Heart left ventricle (tissue), 16 donors: ENCODE measurements around the gene SV2B. TPM values are rescaled to one million over a fixed set of nuclear protein-coding genes. Genes with fewer than 3 reads are reported as not detected.

Source experiments
- ATAC-seq, 4 donors: fragments of 200-7000 bp; cut with Tn5 transposase; one replicate each; pipeline ENCODE4 v1.9.1; 2020 to 2022; ENCODE audit warnings: moderate library complexity in 4 of 4, mild to moderate bottlenecking in 3 of 4, moderate number of reproducible peaks in 1 of 4
- DNase-seq, 5 donors: peaks; one replicate each; pipeline ENCODE4 v3.0.0-alpha.2; 2020
- H3K27ac ChIP-seq, 12 donors: fragments of 200-600 bp; sonication (generic) in 4 of 12; one replicate each; pipeline versions ENCODE4 v1.5.0 to v1.8.0; 2016 to 2022; ENCODE audit warnings: mild to moderate bottlenecking in 2 of 12
- H3K27me3 ChIP-seq, 9 donors: fragments of 200-600 bp; sonication (generic) in 2 of 9; one replicate each; pipeline versions ENCODE4 v1.5.1 to v1.8.0; 2016 to 2022; ENCODE audit warnings: mild to moderate bottlenecking in 3 of 9
- H3K36me3 ChIP-seq, 9 donors: fragments of 200-600 bp; sonication (generic) in 2 of 9; one replicate each; pipeline versions ENCODE4 v1.5.0 to v1.8.0; 2018 to 2022; ENCODE audit warnings: mild to moderate bottlenecking in 2 of 9
- H3K4me1 ChIP-seq, 12 donors: fragments of 200-600 bp; sonication (generic) in 4 of 12; one replicate each; pipeline versions ENCODE4 v1.5.0 to v1.8.0; 2016 to 2022; ENCODE audit warnings: mild to moderate bottlenecking in 3 of 12
- H3K4me3 ChIP-seq, 12 donors: fragments of 200-600 bp; sonication (generic) in 4 of 12; one replicate each; pipeline versions ENCODE4 v1.5.0 to v1.8.0; 2017 to 2022; ENCODE audit warnings: mild to moderate bottlenecking in 9 of 12, moderate library complexity in 4 of 12
- H3K9me3 ChIP-seq, 12 donors: fragments of 200-600 bp; sonication (generic) in 4 of 12; one replicate each; pipeline versions ENCODE4 v1.5.0 to v1.8.0; 2016 to 2022; ENCODE audit warnings: mild to moderate bottlenecking in 1 of 12
- POLR2A ChIP-seq, 2 donors: fragments of 450-650 bp; IDR thresholded peaks; one replicate each; pipeline ENCODE4 v1.6.1; 2017; ENCODE audit warnings: antibody characterized with exemption in 2 of 2, mild to moderate bottlenecking in 2 of 2, moderate library complexity in 2 of 2
- WGBS, 4 donors: extraction: QIAGEN DNeasy Blood & Tissue Kit in 2 of 4; methylation state at CpG; one replicate each; pipeline versions ENCODE4 v1.1.5 to v1.1.7; 2013 to 2018; 5-methylcytosine and 5-hydroxymethylcytosine counted together
- intact Hi-C, 10 donors: fragments of 100-400 bp; cut with DNase I; formaldehyde crosslinking; loops; one replicate each; pipeline versions ENCODE4 v1.11.1 to v1.14.2; 2022
- polyA plus RNA-seq, 2 donors: library from polyadenylated mRNA; stranded (reverse); fragments of 200-250 nt; gene quantifications; one replicate each; pipeline ENCODE4 v1.2.3, GENCODE V29; 2013
- total RNA-seq, 9 donors: library from RNA; depleted of rRNA in 2 of 9; stranded (reverse); fragments of >200 nt in 2 of 9; fragmentation: NEBNext Ultra II Directional in 3 of 9; extraction: Animal tissue kit (Norgen Biotek cat#: 25700) in 3 of 9; gene quantifications; one replicate each; pipeline versions ENCODE4 v1.1.0 to v1.2.4, GENCODE V29; 2016 to 2023
- TF ChIP-seq, protein P1 (sequence below), 12 donors: fragments of 200-600 bp; sonication (generic) in 4 of 12; IDR thresholded peaks; one replicate each; pipeline versions ENCODE4 v1.5.0 to v1.8.0; 2018 to 2022; ENCODE audit warnings: antibody characterized with exemption in 12 of 12, mild to moderate bottlenecking in 5 of 12
- donor health status: ischemic (EF 13 %, LVEDD 7.1; RV severe dilation, severe dysfunction).
- donor health status: healthy with polysubstance abuse.
- donor health status: DM: no; HTN: yes; CAD: no.
- donor health status: DM: no; HTN: no; CAD: no.
- donor health status: ischemic (EF 25% LVEDD 6.9; RV normal size, moderate dysfunction).
- donor health status: ischemic (EF 25% LVEDD 5.7; RV mildly dilated, moderate dysfunction).
- donor health status: healthy.
- donor health status: DM: yes; HTN: yes; CAD: no.
- donor health status: ischemic (EF 35%, LVEDD 5.7; RV mildly dilated, moderate dysfunction).
- donor health status: nonischemic (EF 11% LVEDD 7.7; RV severe dilation, severe dysfunction).
- donor health status: DM: yes; HTN: yes; CAD: no.
- donor health status: PGD.
- donor health status: ischemic (EF 29% LVEDD 5.4; RV normal size, mild dysfunction).
- donor health status: nonischemic (EF 23%, LVEDD 6.1; RV moderate dilation, normal function).

The SV2B gene
- total and polyA plus RNA-seq, 11 donors = 0.42 to 23.5 (median 1.9) TPM

DNA sequence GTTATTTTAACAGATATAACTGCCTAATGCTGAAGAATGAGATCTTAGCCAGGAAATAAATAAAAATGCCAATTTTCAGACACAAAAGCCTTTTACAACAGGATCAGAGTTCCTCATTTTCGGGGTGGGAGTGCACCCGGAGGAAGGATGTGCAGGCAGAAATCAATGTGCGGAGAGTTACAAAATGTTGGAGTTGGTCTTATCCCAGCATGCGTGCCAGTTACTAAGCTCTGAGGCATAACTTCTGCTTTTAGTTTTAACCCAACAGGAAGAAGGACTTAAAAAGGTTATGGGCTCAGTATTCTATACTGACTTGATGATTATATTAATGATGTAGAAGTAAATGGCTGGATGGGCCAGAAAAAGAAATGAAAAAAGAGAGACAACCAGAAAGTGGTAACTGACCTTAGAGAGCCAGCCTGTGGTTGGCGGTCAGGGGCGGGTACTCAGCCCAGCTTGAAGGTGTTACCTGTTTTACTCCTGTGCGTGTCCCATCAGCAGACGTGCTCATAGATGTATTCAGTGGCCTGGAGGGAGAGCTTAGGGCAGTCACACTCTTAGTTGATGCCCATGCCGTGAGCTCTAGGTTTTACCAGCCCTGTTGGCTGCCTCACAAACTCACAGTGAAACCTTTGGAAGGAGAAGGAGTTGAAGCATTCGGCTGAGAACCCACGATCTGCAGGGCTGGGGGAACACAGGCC is 164.7 kb downstream of the SV2B start:
- Histone ChIP-seq H3K4me1 (peaks cover 0 to 32% (median 20%) of the 10 kb centered on the region in 12 donors), H3K27ac (peak overlapping the region; percentile 57 to 90 (median 68)), H3K4me3 (peak overlapping the region in 8 of 12 donors; percentile 22 to 42 (median 38)), H3K9me3 (no peaks in the 10 kb centered on the region), H3K27me3 (no peaks in the 10 kb centered on the region), H3K36me3 (no peaks in the 10 kb centered on the region)
- 64 to 73% (median 69%) methylated on average over 11 of the region's 11 CpGs for WGBS, 4 donors
- intact Hi-C loops = loop anchor here in 4 of 10 donors (5.0 to 10.0 kb wide), 3 partner anchors 162 to 310 kb away; partner anchors contain the start of genes RCCD1 (in 1 of the 4) and SV2B (in 1 of the 4)
- TF ChIP-seq, protein P1, sequence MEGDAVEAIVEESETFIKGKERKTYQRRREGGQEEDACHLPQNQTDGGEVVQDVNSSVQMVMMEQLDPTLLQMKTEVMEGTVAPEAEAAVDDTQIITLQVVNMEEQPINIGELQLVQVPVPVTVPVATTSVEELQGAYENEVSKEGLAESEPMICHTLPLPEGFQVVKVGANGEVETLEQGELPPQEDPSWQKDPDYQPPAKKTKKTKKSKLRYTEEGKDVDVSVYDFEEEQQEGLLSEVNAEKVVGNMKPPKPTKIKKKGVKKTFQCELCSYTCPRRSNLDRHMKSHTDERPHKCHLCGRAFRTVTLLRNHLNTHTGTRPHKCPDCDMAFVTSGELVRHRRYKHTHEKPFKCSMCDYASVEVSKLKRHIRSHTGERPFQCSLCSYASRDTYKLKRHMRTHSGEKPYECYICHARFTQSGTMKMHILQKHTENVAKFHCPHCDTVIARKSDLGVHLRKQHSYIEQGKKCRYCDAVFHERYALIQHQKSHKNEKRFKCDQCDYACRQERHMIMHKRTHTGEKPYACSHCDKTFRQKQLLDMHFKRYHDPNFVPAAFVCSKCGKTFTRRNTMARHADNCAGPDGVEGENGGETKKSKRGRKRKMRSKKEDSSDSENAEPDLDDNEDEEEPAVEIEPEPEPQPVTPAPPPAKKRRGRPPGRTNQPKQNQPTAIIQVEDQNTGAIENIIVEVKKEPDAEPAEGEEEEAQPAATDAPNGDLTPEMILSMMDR (IDR thresholded peaks at IDR 0.05) = no peak
- TF ChIP-seq POLR2A (IDR thresholded peaks at IDR 0.05) = no peak
- peak in 3 of 4 donors; percentile 22 to 30 (median 27) for ATAC-seq
- DNase-seq = no peak

GRCh38 chr15:91265416-91265940 is 165.4 kb downstream of the SV2B start:
- intact Hi-C loops = loop anchor here in 2 of 10 donors (5.0 to 10.0 kb wide), 2 partner anchors 308 to 311 kb away; partner anchors contain the start of gene RCCD1 (in 1 of the 2)
- Histone ChIP-seq H3K36me3 (no peaks in the 10 kb centered on the region), H3K27me3 (no peaks in the 10 kb centered on the region), H3K4me3 (no peak overlapping the region), H3K4me1 (peaks cover 0 to 32% (median 20%) of the 10 kb centered on the region in 12 donors), H3K27ac (peak overlapping the region in 4 of 12 donors; percentile 1 to 90 (median 66)), H3K9me3 (no peaks in the 10 kb centered on the region)
- DNase-seq (no peak), ATAC-seq (peak in 1 of 4 donors; percentile 7)
- WGBS, 4 donors = 77 to 88% (median 84%) methylated on average over 4 of the region's 4 CpGs
- TF ChIP-seq POLR2A (IDR thresholded peaks at IDR 0.05) = no peak
- TF ChIP-seq, protein P1 (IDR thresholded peaks at IDR 0.05) = no peak

GRCh38 chr15:91268510-91268909 is 168.5 kb downstream of the SV2B start:
- Histone ChIP-seq H3K27ac (no peak overlapping the region), H3K27me3 (no peaks in the 10 kb centered on the region), H3K4me1 (peaks cover 0 to 31% (median 19%) of the 10 kb centered on the region in 12 donors), H3K4me3 (no peak overlapping the region), H3K36me3 (no peaks in the 10 kb centered on the region), H3K9me3 (no peaks in the 10 kb centered on the region)
- DNase-seq (no peak), ATAC-seq (no peak)
- 85 to 90% (median 87%) methylated on average over 11 of the region's 11 CpGs for WGBS, 4 donors
- TF ChIP-seq, protein P1 (IDR thresholded peaks at IDR 0.05) = peak in 3 of 12 donors; percentile 11 to 25 (median 22)
- no peak for TF ChIP-seq POLR2A (IDR thresholded peaks at IDR 0.05)
- intact Hi-C loops = loop anchor here in 2 of 10 donors (5.0 to 10.0 kb wide), 2 partner anchors 311 to 314 kb away; partner anchors contain the start of gene RCCD1 (in 1 of the 2)

DNA sequence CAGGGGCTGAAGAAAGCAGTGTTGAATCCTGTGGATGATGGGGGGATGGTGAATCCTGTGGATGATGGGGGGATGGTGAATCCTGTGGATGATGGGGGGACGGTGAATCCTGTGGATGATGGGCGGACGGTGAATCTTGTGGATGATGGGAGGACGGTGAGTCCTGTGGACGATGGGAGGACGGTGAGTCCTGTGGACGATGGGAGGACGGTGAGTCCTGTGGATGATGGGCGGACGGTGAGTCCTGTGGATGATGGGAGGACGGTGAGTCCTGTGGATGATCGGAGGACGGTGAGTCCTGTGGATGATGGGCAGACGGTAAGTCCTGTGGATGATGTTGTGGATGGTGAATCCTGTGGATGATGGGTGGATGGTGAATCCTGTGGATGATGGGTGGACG is 170.7 kb downstream of the SV2B start:
- H3K4me1 ChIP-seq = peaks cover 0 to 9% (median 0%) of the 10 kb centered on the region in 12 donors
- H3K27ac ChIP-seq = no peak overlapping the region
- ATAC-seq (no peak), DNase-seq (no peak)
- intact Hi-C loops = loop anchor here (1.0 to 10.0 kb wide), 8 partner anchors 43 to 316 kb away; partner anchors contain the start of gene RCCD1 (in 1 of the 10)
- TF ChIP-seq, protein P1 (IDR thresholded peaks at IDR 0.05) = no peak
- TF ChIP-seq POLR2A (IDR thresholded peaks at IDR 0.05) = no peak
- no peak overlapping the region for H3K4me3 ChIP-seq
- H3K9me3 ChIP-seq = peaks cover 0 to 8% (median 0%) of the 10 kb centered on the region in 12 donors
- 78 to 89% (median 84%) methylated on average over 15 of the region's 15 CpGs for WGBS, 4 donors
- H3K36me3 ChIP-seq = no peaks in the 10 kb centered on the region
- H3K27me3 ChIP-seq = no peaks in the 10 kb centered on the region
